COLO829 (cell line): ENCODE data around the gene TOGARAM2.

ENCODE experiments used
- DNase-seq: peaks from one replicate; pipeline ENCODE4 v3.0.0; 2012; ENCODE audit warnings: low spot score

The TOGARAM2 gene

DNA sequence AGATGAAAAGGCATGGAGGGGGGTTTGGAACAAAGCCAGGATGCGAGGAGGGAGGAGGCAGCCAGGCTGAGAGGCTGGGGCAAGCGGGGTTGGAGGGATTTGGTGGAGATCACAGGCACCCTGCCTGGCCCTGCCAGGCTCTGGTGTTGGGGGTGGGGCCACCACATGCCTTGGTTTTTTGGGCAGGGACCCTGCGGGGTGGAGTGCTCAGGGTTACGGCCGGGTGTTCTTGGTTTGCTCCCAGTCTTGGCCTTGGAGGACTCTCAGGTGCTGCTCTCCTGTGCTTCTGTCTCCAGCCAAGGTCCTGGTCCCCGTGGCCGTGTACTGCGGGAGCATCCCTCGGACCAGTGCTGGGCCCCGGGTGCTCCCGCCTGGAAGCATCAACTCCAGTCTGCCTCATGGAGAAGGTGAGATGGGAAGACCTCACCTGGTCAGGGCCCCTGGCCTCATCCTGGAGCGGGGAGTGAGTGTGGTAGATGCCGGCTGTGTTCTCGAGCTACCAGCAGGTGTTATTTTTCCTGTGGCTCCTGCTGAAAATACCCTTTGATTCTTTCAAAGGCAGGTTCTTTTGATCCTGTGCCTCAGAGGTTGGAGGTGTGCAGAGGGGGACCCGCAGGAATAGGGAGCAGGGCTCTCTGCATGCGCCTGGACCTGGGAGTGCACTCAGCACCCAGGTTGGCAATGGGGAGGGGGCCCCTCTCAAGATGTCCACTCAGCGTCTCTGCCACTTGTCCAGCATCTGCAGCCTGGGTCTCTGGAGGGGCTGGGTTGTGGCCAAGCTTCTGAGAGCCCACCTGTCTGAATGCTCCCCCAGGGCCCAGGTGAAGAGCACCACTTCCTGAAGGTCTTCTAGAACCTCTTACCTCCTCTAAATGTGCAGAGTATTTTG, 17.0 kb downstream of the TOGARAM2 start:
- no peak for DNase-seq

DNA sequence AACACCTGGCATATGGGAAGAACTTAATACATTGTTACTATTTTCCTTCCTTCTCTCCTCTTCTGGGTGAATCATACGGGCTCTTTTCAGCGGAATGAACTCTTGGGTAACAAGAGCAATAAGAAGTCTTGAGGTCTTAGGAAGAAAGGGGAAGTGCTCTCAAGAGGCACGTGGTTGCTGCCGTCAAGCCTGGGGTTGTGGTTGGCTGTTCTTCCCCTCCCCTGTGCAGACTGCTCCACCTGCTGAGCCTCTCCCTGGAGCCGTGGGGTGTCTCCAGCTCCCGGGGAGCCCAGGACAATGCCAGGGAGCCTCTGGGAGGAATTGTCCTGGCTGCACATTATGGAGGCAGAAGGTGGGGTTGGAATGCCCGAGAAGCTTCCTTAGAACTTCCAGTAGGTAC, 19.4 kb downstream of the TOGARAM2 start:
- DNase-seq: no peak

GRCh38 chr2:29000956-29001355, 19.9 kb downstream of the TOGARAM2 start:
- DNase-seq: no peak

DNA sequence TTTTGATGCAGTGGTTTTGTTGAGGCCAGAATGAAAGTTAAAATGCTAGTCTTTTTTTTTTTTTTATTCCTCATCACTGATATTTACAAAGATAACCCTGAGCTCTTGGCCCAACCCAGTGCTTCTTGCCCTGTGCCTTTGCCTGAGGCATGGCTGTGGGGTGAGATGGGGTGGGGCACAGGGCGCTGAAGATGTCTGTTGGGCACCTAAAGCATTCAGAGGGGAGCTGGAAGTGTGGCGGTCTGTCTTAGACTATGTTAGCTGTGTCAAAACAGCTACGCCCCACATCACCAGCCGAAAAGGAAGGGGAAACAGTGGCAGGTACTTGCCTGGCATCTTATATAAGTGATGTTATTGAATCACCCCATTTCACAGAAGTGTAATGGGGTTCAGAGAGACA, 20.7 kb downstream of the TOGARAM2 start:
- no peak for DNase-seq

DNA sequence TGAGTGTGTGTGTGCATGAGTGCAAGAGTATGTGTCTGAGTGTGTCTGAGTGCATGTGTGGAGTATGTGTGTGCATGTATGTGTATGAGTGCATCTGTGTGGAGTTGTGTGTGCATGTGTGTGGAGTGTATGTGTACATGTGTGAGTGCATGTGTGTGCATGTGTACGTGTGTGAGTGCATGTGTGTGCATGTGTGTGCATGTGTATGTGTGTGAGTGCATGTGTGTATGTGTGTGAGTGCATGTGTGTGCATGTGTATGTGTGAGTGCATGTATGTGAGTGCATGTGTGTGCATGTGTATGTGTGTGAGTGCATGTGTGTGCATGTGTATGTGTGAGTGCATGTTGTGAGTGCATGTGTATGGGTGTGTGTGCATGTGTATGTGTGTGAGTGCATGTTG, 23.7 kb downstream of the TOGARAM2 start:
- DNase-seq: no peak

DNA sequence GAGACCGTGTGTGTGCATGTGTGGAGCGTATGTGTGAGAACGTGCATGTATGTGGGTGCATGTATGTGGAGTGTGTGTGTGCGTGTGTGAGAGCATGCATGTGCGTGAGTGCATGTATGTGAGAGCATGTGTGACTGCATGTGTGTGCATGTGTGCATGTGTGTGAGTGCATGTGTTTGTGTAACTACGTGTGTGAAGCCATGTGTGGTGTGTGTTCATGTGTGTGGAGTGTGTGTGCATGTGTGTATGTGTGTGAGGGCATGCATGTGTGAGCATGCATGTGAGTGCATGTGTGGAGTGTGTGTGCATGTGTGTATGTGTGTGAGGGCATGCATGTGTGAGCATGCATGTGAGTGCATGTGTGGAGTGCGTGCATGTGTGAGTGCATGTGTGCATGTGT, 24.2 kb downstream of the TOGARAM2 start:
- DNase-seq: no peak

GRCh38 chr2:29006092-29006979, 25.2 kb downstream of the TOGARAM2 start:
- DNase-seq: no peak

GRCh38 chr2:29006980-29007301, 25.8 kb downstream of the TOGARAM2 start:
- no peak for DNase-seq

- no peak for DNase-seq
Measured at GRCh38 chr2:29009270-29009669, 28.2 kb downstream of the TOGARAM2 start.

DNA sequence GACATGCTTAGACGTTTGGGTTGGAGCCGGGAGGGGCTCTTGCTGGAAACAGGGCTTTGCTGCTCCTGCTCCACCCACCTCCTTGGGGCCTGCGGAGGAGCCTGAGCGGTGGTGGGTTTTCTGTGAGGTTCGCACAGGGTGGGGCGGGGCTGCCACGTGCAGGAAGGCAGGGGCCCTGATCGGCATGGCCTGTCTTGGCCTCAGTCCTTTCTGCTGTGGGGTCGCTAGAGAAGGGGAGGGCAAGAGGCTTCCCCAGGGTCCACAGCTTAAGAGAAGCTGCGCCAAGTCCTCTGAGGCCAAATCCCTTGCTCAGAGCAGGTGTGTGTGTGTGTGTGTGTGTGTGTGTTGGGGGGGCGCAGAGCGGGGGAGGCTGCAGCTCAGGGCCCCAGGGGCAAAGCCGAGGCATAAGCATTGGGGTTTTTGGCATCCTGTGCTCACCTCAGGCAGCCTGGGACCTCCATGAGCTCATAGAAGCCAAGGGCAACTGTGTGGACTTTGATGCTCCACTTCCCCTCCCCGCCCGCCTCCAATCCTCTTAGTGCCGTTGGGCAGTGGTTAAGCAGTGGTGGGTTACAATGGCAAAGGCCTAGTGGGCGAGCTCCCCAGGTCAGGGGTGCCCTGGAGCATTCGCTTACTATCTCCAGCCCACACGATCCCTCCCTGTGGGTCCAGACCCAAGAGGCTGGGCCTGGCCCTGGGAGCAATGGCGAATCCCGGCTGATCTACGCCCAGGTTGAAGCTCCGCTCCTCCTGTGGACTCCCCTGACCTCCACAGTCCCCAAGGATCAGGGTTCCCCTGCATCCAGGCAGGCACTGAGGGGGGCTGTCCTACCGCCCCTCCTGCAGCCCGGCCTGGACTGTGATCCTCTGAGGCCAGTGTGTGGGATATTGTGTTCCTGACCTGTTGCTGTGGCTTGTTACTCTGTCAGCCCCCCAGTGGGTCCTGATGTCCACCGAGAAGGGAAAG, 28.9 kb downstream of the TOGARAM2 start:
- DNase-seq: no peak

DNA sequence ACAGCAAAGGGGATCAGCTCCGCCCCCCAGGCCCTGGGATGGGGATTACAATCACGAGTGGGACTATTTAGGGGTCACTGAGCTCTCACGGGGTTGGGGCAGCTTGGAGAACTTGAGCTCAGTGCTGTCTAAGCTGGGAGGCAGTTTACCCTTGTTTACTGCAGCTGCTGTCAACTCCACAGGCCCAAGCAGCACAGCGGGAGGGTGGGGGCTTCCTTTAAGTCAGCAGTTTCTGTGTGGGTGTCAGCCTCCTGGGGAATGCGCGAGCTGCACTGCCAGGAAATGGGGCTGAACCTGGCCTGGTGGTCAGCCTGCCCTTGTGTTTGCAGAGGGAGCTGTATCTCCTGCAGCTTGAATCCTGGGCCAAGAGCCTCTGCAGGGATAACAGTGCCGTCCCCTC, 29.8 kb downstream of the TOGARAM2 start:
- peak; percentile 25 for DNase-seq

GRCh38 chr2:29011418-29012060, 30.4 kb downstream of the TOGARAM2 start:
- DNase-seq: no peak

DNA sequence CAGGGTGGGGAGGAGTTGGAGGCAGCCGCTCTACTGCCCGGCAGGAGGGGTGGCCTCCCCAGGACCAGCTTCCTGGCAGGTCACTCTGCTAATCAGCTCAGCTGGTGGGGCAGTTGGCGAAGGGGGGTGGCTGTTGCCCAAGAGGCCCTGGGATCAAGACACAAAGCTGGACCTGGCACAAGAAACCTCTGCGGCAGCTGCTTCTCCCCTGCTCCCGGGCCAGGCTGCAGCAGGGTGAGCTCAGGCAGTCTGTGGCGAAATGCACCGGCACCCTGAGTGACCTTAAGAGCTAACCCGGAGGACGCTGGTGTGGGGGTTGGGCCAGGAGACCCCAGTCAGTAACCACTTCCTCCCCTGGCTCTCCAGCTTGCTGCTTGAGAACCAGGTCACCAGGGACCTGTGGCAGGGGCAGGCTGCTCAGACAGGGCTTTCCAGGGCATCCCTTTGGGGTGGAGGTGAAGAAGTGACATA, 31.1 kb downstream of the TOGARAM2 start:
- DNase-seq: no peak

DNA sequence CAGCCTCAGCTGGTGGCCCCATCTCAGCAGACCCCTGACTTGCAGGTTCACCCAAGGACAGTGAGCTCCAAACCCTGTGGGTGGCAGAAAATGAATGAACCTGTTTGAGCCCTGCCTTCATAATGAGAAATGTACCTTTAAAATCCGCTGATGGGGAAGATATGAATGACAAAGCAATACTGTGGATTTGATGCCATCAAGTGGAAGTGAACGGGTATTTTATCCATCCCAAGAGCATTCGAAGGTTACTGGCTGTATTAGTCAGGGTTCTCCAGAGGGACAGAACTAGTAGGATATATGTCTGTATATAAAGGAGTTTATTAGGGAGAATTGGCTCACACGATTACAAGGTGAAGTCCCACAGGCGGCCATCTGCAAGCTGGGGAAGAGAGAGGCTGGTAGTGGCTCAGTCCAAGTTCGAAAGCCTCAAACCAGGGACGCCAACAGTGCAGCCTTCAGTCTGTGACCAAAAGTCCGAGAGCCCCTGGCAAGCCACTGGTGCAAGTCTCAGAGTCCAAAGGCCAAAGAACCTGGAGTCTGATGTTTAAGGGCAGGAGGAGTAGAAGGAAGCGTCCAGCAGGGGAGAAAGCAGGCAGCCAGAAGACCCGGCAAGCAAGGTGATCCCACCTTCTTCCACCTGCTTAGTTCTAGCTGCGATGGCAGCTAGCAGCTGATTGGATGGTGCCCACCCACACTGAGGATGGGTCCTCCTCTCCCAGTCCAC, 32.1 kb downstream of the TOGARAM2 start:
- DNase-seq: no peak

DNA sequence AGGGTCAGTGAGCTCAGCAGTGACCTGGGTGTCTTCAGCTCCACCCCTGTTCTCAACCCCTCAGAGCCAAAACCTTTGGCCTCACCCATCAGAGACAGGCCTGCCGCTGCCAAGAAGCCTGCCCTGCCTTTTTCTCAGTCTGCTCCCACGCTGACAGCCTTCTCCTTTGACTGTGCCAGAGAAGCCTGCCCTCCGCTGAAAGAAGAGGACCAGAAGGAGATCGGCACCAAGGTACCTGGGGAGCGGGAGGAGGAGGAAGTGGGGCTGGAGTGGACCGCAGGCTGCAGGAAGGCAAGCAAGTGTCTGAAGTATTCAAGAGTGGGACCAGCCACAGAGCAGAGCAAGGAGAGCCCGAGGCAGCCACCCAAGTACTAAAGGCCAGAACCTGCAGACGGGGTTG, 33.2 kb downstream of the TOGARAM2 start:
- DNase-seq: no peak

DNA sequence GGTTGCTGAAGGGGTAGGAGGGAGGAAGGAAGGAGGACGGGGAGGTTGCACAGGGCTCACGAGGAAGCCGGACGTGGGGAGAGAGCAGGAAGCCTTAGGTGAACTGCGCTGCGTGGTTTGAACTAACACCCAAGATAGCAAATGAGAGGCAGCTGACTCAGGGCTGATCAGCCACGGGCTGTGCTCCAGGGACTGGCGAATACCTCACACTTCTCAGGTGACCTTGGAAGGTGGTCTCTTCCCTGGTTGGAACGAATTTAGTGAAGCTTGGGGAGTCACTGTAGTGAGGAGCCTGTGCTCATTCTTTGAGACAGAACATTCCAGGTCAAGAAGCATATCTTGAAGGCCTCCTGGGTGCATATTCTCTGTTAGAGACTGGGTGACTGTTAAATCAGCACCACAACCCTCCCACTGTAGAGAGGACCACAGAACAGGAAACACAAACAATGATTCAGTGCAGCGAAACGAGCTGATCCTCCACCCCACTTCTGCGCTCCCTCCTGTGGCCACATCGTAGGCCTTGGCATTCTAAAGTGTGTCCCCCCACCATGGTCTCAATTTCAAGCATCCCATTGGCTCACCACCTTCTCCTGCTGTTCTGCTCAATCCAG, 33.8 kb downstream of the TOGARAM2 start:
- DNase-seq: no peak

- DNase-seq: no peak
Measured at GRCh38 chr2:29015701-29016470, 34.8 kb downstream of the TOGARAM2 start.

DNA sequence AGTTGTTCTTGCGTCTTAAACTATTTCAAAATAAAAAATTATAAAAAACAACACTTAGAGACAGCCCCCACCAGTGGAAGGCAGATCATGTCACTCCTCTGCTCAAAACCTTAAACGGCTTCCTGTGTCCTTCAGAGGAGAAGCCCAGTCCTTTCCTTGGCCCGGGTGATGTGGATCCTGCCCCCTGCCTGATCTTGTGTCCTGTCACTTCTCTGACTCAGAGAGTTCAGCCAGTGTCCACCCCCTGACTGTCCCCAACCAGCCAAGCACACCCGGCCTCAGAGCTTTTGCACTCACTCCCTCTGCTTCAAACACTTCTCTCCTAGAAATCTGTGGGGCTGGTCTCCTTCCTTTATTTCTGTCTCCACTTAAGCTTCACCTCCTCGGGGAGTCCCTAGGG, 35.4 kb downstream of the TOGARAM2 start:
- DNase-seq: no peak

DNA sequence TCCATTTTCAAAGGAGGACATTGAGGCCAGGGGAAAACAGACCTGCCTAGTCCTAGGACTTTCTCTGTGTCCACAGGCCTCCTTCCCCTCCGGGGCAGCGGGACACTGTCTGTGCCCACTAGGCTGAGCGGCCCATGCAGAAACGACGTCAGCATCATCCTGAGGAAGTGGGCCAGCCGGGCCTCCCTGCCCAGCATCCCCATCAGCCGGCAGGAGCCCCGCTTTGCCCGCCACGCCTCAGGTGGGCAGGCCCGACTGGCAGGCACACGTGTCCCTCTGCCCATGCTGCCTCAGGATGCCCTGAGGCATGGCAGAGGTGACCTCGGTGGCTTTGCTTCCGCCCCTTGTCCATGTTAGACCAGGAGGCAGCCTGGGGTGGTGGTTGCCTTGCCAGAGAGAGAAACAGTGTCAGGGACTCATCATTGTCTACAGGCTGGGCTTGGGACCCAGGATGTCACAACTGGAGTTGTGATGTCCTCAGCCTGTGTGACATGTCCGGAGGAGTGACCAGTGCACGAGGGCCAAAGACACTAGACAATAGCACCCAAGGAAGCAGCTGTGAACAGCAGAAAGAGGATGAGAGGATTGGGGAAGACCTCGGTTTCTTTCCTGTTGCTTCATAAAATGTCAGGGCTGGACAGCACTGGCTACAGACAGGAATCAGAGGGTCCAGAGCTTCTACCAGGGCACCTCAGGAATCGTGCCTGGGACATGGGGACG, 36.8 kb downstream of the TOGARAM2 start:
- DNase-seq: no peak
